Natural killer cell (primary cell): Measurements from ENCODE around the gene THAP7. TPM values are rescaled to one million over a fixed set of nuclear protein-coding genes. Genes with fewer than 3 reads are reported as not detected.

Experiments
- ATAC-seq, 3 donors: fragments of 150-1000 bp in 2 of 3; fragments of 200-7000 bp in 1 of 3; cut with Tn5 transposase; 1 replicate in 1 of 3; 2 replicates in 2 of 3; pipeline ENCODE4 v1.10.0; 2021; ENCODE audit warnings: mild to moderate bottlenecking in 2 of 3, moderate library complexity in 2 of 3
- DNase-seq, 2 donors: peaks; one replicate each; pipeline versions ENCODE4 v3.0.0 to v3.0.0-alpha.2; 2013 to 2021; ENCODE audit warnings: mixed read lengths in 1 of 2
- H3K27ac ChIP-seq: one replicate; pipeline ENCODE4 v1.5.1; 2013; ENCODE audit warnings: mild to moderate bottlenecking, low read length
- H3K27me3 ChIP-seq: one replicate; pipeline ENCODE4 v1.6.1; 2013; ENCODE audit warnings: low read length; ENCODE audit not compliant: control insufficient read depth, insufficient read depth
- H3K36me3 ChIP-seq: one replicate; pipeline ENCODE4 v1.6.1; 2013; ENCODE audit warnings: low read length; ENCODE audit not compliant: control insufficient read depth, insufficient read depth
- H3K4me1 ChIP-seq: one replicate; pipeline ENCODE4 v1.6.1; 2013; ENCODE audit warnings: low read length; ENCODE audit not compliant: control insufficient read depth, insufficient read depth
- H3K4me3 ChIP-seq: one replicate; pipeline ENCODE4 v1.5.1; 2013; ENCODE audit warnings: low read length
- H3K9me3 ChIP-seq: one replicate; pipeline ENCODE4 v1.6.1; 2013; ENCODE audit warnings: low read length; ENCODE audit not compliant: control insufficient read depth, insufficient read depth
- H3K27ac Mint-ChIP-seq, 2 donors: one replicate each; pipeline ENCODE4 v1.8.0; 2022; ENCODE audit warnings: mild to moderate bottlenecking in 2 of 2, mixed read lengths in 2 of 2, moderate library complexity in 1 of 2
- H3K27me3 Mint-ChIP-seq, 2 donors: one replicate each; pipeline ENCODE4 v1.8.0; 2022; ENCODE audit warnings: low read depth in 2 of 2, mixed read lengths in 2 of 2
- H3K36me3 Mint-ChIP-seq: one replicate; pipeline ENCODE4 v1.8.0; 2022; ENCODE audit warnings: mixed read lengths
- H3K4me1 Mint-ChIP-seq, 2 donors: one replicate each; pipeline ENCODE4 v1.8.0; 2022; ENCODE audit warnings: mixed read lengths in 2 of 2
- H3K4me3 Mint-ChIP-seq: one replicate; pipeline ENCODE4 v1.8.0; 2022; ENCODE audit warnings: mild to moderate bottlenecking, moderate library complexity, mixed read lengths
- H3K9me3 Mint-ChIP-seq, 2 donors: one replicate each; pipeline ENCODE4 v1.8.0; 2022; ENCODE audit warnings: mixed read lengths in 2 of 2
- whole genome bisulfite sequencing: methylation state at CpG from one replicate; pipeline ENCODE4 v1.1.7; 2013; ENCODE audit warnings: missing lambda C conversion rate; ENCODE audit not compliant: insufficient coverage; 5-methylcytosine and 5-hydroxymethylcytosine counted together
- intact Hi-C: fragments of 100-400 bp; cut with micrococcal nuclease; formaldehyde crosslinking; loops from one replicate; pipeline ENCODE4 v1.14.2; 2022
- total RNA-seq, 4 donors: library from RNA; stranded (reverse); fragments of 120-200 nt in 1 of 4; gene quantifications; one replicate each; pipeline versions ENCODE4 v1.2.3 to v1.2.4, GENCODE V29; 2013 to 2022
- TF ChIP-seq, protein P1 (sequence below): fragments of 200-600 bp; IDR thresholded peaks from one replicate; pipeline ENCODE4 v1.8.0; 2022; ENCODE audit warnings: antibody characterized with exemption

The THAP7 gene
- total RNA-seq, 3 donors from 2014 or later (not counting 1 experiment from before 2014, with no cell fraction given), result 24.1 to 40.0 (median 26.8) TPM

DNA sequence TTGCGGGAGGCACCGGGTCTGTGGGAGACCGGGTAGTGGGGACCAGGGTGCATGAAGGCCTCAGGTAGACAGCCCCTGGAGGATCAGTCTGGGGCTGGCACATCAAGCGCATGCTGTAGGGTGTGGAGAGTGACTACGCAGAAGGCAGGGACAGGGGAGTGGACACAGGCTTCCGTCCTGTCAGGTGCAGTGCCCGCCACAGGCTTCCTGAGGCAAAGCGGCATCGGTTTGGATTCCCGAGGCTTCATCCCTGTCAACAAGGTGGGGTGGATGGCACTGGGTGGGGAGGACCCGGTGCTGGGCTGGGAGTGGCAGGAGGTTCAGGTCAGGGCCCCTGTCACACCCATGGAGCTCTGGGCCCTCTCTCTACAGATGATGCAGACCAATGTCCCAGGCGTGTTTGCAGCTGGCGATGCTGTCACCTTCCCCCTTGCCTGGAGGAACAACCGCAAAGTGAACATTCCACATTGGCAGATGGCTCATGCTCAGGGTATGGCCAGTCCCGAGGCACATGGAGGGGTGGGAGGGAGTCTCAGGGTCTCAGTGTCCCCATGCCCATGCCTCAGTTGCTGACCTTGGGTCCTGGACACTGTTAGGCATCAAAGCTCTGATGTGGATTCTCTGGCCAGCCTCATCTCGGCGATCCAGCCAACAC, 24.3 kb downstream of the THAP7 start:
- intact Hi-C loops, result no loop called here
- no peak overlapping the region for H3K4me3 Mint-ChIP-seq
- Histone ChIP-seq H3K4me3 (no peak overlapping the region), H3K36me3 (no peaks in the 10 kb centered on the region), H3K27ac (no peak overlapping the region), H3K4me1 (peaks cover 33% of the 10 kb centered on the region), H3K27me3 (no peaks in the 10 kb centered on the region), H3K9me3 (peaks cover 6% of the 10 kb centered on the region)
- peaks cover 17 to 36% of the 10 kb centered on the region in 2 donors for H3K4me1 Mint-ChIP-seq
- 92% methylated on average over 17 of the region's 17 CpGs for WGBS
- H3K27ac Mint-ChIP-seq, result no peak overlapping the region
- TF ChIP-seq, protein P1, sequence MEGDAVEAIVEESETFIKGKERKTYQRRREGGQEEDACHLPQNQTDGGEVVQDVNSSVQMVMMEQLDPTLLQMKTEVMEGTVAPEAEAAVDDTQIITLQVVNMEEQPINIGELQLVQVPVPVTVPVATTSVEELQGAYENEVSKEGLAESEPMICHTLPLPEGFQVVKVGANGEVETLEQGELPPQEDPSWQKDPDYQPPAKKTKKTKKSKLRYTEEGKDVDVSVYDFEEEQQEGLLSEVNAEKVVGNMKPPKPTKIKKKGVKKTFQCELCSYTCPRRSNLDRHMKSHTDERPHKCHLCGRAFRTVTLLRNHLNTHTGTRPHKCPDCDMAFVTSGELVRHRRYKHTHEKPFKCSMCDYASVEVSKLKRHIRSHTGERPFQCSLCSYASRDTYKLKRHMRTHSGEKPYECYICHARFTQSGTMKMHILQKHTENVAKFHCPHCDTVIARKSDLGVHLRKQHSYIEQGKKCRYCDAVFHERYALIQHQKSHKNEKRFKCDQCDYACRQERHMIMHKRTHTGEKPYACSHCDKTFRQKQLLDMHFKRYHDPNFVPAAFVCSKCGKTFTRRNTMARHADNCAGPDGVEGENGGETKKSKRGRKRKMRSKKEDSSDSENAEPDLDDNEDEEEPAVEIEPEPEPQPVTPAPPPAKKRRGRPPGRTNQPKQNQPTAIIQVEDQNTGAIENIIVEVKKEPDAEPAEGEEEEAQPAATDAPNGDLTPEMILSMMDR, result no peak
- H3K27me3 Mint-ChIP-seq, result no peaks in the 10 kb centered on the region
- no peaks in the 10 kb centered on the region for H3K36me3 Mint-ChIP-seq
- peaks cover 2 to 3% of the 10 kb centered on the region in 2 donors for H3K9me3 Mint-ChIP-seq
- DNase-seq (no peak), ATAC-seq (no peak)

DNA sequence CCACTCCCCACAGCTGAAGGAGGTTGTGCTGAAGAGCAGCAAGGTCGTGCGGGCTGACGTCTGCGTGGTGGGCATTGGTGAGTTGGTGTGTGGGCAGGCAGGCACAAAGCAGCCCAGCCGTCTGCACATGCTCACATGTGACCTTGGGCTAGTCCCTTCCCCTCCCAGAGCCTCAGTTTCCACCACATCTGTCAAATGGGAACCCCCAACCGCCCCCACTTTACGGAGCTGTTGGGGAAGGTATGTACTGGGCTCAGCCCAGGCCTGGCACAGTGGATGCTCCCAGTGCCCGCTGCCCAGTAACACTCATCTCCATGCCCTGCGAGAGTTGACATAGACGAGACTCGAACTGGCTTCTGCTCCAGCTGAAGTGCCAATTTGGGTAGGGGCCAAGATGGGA, 24.9 kb downstream of the THAP7 start:
- no peak overlapping the region for H3K27ac Mint-ChIP-seq
- no peak overlapping the region for H3K27ac ChIP-seq
- H3K36me3 Mint-ChIP-seq, result no peaks in the 10 kb centered on the region
- H3K36me3 ChIP-seq, result no peaks in the 10 kb centered on the region
- no peaks in the 10 kb centered on the region for H3K27me3 Mint-ChIP-seq
- H3K27me3 ChIP-seq, result no peaks in the 10 kb centered on the region
- H3K4me1 Mint-ChIP-seq, result peaks cover 13 to 30% of the 10 kb centered on the region in 2 donors
- DNase-seq (no peak), ATAC-seq (no peak)
- peaks cover 2 to 3% of the 10 kb centered on the region in 2 donors for H3K9me3 Mint-ChIP-seq
- WGBS, result 89% methylated on average over 11 of the region's 11 CpGs
- intact Hi-C loops, result no loop called here
- no peak overlapping the region for H3K4me3 ChIP-seq
- H3K4me3 Mint-ChIP-seq, result no peak overlapping the region
- TF ChIP-seq, protein P1, result no peak
- peaks cover 6% of the 10 kb centered on the region for H3K9me3 ChIP-seq
- peaks cover 32% of the 10 kb centered on the region for H3K4me1 ChIP-seq

DNA sequence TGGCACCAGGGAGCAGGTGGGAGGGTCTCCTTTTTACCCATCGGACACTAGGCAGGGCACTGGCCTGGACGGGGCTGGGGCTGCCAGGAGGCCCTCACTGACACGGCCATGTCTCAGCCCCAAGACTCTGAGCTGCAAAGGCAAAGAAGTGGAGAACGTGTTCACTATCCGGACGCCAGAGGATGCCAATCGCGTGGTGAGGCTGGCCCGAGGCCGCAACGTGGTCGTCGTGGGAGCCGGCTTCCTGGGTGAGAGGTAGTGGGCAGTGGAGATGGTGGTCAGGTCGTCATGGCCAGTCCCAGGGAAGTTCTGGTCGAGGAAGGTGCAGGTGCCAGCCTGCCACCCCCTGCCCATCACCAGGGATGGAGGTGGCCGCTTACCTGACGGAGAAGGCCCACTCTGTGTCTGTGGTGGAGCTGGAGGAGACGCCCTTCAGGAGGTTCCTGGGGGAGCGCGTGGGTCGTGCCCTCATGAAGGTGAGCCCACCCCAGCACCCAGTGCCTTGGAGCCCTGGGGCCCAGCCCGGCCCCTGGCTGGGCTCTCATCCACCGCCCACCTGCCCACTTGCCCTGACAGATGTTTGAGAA, 25.5 kb downstream of the THAP7 start:
- peaks cover 29% of the 10 kb centered on the region for H3K4me1 ChIP-seq
- peaks cover 6% of the 10 kb centered on the region for H3K9me3 ChIP-seq
- Mint-ChIP-seq H3K36me3 (no peaks in the 10 kb centered on the region), H3K9me3 (peaks cover 2 to 3% of the 10 kb centered on the region in 2 donors), H3K27ac (no peak overlapping the region), H3K27me3 (no peaks in the 10 kb centered on the region), H3K4me3 (no peak overlapping the region), H3K4me1 (peaks cover 13 to 24% of the 10 kb centered on the region in 2 donors)
- H3K27ac ChIP-seq, result no peak overlapping the region
- ATAC-seq (no peak), DNase-seq (no peak)
- no peaks in the 10 kb centered on the region for H3K27me3 ChIP-seq
- H3K36me3 ChIP-seq, result no peaks in the 10 kb centered on the region
- intact Hi-C loops, result no loop called here
- H3K4me3 ChIP-seq, result no peak overlapping the region
- TF ChIP-seq, protein P1, result no peak
- 80% methylated on average over 24 of the region's 24 CpGs for WGBS
